HK-2 (cell line): ENCODE results near the gene SEC11A.
"Not testable (repeated sequence)": the region's sequence is repeated elsewhere in the genome, so short reads cannot be mapped to it uniquely, and the experiment has no call there.

Experiments
- DNase-seq: peaks from one replicate; pipeline ENCODE4 v3.0.0-alpha.2; 2018; ENCODE audit not compliant: unreplicated experiment

The SEC11A gene

DNA sequence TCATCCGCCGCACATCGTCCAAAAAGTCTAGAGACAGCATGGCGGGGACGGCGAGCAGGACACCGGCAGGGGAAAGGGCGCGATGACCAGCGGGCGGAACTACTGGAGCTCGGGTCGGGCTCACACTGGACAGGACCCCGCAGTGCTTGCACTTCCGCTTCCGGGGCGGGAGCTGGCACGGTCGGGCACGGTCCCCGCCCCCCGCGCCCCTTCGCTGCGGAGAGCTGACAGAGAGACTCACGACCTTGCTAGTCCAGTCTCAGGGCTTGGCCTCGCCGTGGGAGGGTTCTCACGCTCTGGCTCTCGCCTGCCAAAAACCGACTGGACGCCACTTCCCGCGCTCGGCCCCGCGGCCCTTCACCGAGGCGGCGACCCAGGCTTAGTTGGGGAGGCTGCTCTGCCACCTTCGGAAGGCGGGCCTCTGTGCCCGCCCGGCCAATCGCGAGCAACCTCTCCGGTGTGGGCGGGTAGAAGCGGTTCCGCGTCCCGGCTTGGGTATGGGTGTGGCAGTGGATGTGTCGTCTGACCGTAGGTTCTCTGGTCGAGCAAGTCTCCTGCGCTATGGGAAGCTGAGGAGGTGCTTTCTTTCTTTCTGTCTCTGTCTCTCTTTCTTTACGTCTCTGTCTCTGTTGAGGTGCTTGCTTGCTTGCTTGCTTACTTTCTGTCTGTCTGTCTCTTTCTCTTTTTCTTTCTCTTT is at the start of gene SEC11A:
Gene SEC11A (minus strand): TSS at position 104 of the 697 bp plus-strand sequence. CDS start 64 bp downstream, at position 40.
- peak; percentile 93 for DNase-seq

GRCh38 chr15:84765675-84766074 is 49.7 kb upstream of the SEC11A start:
- no peak for DNase-seq

DNA sequence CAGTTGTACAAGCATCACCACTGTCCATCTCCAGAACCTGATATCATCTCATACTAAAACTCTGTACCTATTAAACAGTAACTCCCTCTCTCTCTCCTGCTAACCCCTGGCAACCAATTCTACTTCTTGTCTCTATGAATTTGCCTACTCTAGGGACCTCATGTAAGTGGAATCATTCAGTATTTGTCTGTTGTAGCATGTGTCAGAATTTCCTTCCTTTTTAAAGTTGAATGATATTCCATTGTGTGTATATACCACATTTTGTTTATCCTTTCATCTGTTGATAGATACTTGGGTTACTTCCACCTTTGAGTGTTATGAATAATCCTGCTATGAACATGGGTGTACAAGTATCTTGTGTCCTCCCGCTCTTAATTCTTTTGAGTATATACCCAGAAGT is 49.0 kb upstream of the SEC11A start:
- no peak for DNase-seq

GRCh38 chr15:84764585-84764984 is 48.6 kb upstream of the SEC11A start:
- no peak for DNase-seq

- DNase-seq: no peak
These were observed 47.1 kb upstream of the SEC11A start for GRCh38 chr15:84762840-84763572.

DNA sequence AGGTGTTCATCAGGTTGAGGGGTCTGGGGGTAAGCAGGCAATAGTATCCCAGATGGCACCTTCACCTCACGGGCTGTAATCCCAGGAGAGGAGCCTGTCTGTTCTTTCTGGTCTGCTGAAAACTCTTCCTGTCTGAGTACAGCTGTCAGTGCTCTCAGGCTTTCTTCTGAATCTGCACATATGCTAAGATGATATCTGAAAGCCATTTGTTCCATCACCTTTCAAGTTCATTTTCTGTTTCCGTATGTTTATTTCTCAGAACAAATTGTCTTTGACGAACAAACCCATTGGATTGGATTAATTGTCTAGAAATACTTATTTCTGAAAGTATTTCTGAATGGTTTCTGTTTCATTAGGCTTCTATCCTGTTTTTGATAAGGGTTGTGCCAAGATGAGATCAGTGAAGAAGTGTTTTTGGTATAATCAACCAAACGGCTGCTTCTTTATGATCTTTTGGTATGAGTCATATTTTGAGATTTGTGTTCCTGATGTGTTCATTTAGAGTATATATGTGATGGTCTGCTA is 45.7 kb upstream of the SEC11A start:
- DNase-seq: no peak

DNA sequence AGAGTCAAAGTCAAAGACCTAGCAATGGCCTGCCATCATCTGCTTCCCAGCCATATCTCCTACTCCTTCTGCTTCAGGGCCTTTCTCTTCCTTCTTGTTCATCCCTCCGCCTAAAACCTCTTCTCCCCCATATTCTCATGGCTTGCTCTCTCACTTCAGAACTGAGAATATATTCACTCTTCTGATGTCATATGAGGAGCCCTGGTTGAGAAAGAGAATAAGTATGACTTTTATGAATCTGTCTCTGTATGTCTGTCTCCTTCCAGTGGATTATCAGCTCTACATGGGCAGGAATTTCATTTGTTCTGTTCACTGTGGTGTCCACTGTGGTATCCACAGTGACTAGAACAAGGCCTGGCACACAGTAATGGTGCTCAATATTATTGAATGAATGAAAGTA is 44.3 kb upstream of the SEC11A start:
- no peak for DNase-seq

- DNase-seq: no peak
These were observed 43.1 kb upstream of the SEC11A start for GRCh38 chr15:84759018-84759417.

- DNase-seq: no peak
These were observed 40.0 kb upstream of the SEC11A start for GRCh38 chr15:84755736-84756527.

GRCh38 chr15:84754889-84755288 is 39.0 kb upstream of the SEC11A start:
- DNase-seq: not testable (repeated sequence)

DNA sequence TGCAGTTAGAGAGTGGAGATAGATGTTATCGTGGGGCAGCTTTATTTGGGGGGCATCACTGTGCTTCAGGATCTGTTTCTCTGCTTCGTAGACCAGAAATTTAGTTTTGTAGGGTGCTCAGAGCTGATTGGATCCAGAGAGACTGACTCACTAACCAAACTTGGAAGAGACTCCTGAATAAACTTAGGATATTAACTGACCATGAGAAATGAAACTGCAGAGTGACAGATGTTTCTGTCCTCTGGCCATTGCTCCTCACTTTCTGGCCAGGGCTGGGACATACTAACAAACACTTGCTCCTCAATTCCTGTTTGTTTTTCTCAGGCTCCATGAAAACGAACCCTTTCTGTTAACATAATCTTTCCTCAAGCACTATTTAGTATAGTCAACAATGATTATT is 36.8 kb upstream of the SEC11A start:
- DNase-seq: no peak

DNA sequence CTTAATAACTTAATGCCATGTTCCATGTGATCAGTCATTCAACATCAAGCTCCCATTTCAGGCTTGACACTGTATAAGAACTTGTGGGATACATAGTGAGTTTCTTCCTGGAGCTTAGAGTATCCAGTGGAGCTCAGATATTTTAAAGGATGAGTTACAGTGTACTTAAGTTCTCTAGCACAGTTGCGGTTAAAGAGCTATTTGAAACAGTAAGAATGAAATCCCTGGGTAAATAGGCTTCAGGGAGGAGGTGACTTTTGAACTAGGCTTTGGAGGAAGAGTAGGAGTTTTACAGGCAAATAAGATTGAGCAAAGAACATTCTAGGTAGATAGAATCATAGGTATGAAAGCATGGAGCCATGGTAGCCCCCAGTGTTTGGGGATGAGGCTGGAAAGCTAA is 36.3 kb upstream of the SEC11A start:
- no peak for DNase-seq

- DNase-seq: not testable (repeated sequence)
These were observed 35.8 kb upstream of the SEC11A start for GRCh38 chr15:84751721-84752120.

DNA sequence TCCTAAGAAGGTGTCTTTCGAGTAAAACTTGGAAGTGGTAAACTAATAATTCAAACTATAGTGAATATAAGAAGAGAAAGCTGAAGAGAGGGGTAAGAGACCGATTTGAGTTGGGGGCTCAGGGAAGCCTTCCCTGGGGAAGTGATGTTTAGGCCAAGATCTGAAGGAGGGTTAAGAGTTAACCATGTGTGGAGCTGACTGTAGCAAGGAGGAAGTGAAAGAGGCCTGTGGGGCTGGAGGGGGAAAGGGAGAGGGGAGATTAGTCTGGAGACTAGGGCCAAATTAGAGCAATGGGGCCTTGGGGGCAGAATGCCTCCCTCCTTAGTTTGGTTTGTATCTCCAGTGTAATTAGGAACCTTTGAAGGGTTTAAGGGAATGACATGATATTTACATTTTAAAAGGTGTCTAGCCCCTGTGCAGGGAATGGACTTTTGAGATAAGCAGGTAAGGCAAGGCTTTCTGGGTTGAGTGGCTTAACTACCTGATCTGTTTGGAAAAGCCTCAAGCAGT is 34.7 kb upstream of the SEC11A start:
- DNase-seq: no peak

DNA sequence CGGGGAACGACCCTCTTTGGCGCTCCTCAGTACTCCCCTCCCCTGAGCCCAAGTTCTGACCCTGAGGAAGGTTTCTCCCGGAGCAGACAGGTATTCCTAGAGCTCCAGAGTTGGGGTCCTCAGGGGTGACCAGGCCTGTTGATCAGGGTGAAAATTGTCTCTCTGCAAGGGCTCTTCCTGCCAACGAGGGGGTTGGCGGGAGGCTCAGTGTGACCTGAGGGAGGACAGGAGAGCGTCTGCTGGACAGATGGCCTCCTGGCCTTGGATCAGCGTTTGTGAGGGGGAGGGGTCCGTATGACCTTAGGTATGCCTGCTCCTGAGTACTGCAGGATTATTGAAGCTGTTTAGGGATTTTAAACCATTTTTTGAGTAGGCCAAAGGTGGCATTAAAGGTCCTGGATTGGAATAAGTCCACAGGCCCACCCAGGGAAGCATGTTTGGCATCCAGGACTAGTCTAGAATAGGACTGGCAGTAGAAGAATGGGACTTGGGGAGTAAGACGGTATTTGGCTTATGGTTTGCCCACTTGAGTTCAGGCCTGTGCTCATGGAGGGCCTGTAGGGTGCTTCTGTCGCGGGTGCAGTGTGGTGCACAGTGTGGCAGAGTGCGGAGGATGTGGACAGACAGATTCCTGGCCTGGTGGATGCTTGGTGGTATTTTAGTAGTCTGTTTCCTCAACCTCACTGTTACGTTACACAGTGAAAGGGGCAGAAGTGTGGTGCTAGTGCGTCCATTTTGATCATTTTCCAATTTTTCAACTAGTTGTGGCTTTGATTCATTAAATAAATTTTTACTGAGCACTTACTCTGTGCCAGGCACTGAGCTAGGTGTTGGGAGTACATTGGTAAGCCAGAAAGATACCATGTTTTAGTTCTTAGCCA is 33.4 kb upstream of the SEC11A start:
- peak; percentile 17 for DNase-seq

- DNase-seq: peak; percentile 82
These were observed 32.6 kb upstream of the SEC11A start, which contains the start of gene ZNF592 for GRCh38 chr15:84748274-84749110. TSS of gene ZNF592 (plus strand) at chr15:84748592. CDS start at chr15:84782676, 34,084 bp downstream.

- peak; percentile 72 for DNase-seq
These were observed 31.7 kb upstream of the SEC11A start for GRCh38 chr15:84747416-84748273.

DNA sequence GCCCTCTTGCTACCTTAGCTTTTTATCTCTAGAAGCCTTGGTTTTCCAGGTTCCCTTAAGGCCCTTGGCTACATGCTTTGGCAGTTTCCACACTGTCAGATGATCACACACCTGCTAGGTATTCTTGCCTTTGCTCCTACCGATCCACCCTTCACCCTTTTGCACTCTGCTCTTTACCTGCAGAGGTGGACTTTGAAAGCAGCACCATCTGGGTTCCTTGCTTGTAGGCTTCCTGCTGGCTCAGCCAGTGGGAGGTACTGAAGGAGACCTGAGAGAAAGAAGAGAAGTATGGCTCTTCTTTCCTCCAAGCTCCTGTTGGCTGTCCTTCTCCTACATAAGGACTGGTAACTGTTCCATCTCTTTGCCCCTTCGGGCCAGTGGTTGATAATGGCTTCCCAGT is 25.2 kb upstream of the SEC11A start:
- DNase-seq: no peak

DNA sequence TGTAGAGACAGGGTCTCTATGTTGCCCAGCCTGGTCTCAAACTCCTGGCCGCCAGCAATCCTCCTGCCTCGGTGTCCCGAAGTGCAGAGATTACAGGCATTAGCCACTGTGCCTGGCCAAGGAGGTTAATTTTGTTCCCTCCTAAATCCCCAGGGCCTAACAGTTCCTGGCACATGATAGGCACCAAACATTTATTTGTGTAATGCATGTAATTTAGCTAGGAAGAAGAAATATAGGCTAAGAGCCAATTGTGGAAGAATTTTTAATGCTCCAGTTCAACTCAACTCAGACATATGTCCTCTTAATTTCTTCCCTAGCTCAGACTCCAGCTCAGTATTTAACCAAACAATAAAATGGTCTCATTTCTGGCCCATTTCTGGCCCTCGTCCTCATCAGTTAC is 24.8 kb upstream of the SEC11A start:
- no peak for DNase-seq
